Liver (tissue), 3 donors: Measurements from ENCODE around the gene NUDT16L1.

Experiments
- JUND ChIP-seq, 2 donors: IDR thresholded peaks; 2 replicates each; pipeline ENCODE4 v1.6.1; 2016; ENCODE audit warnings: antibody characterized with exemption in 2 of 2
- RAD21 ChIP-seq, 2 donors: IDR thresholded peaks; 2 replicates each; pipeline ENCODE4 v1.6.1; 2016; ENCODE audit warnings: antibody characterized with exemption in 2 of 2, mild to moderate bottlenecking in 2 of 2
- YY1 ChIP-seq: IDR thresholded peaks from 2 replicates; pipeline ENCODE4 v1.6.1; 2016; ENCODE audit warnings: antibody characterized with exemption, mild to moderate bottlenecking
- TF ChIP-seq, protein P1 (sequence below): fragments of 150-350 bp; IDR thresholded peaks from 2 replicates; pipeline ENCODE4 v1.5.1; 2017; ENCODE audit warnings: improper control_type of control experiment, low read depth, low read length; ENCODE audit not compliant: missing input control
- TF ChIP-seq, protein P2 (sequence below): IDR thresholded peaks from 2 replicates; pipeline ENCODE4 v1.6.1; 2016; ENCODE audit warnings: antibody characterized with exemption
- donor health status: healthy.
- donor health status: healthy.

DNA sequence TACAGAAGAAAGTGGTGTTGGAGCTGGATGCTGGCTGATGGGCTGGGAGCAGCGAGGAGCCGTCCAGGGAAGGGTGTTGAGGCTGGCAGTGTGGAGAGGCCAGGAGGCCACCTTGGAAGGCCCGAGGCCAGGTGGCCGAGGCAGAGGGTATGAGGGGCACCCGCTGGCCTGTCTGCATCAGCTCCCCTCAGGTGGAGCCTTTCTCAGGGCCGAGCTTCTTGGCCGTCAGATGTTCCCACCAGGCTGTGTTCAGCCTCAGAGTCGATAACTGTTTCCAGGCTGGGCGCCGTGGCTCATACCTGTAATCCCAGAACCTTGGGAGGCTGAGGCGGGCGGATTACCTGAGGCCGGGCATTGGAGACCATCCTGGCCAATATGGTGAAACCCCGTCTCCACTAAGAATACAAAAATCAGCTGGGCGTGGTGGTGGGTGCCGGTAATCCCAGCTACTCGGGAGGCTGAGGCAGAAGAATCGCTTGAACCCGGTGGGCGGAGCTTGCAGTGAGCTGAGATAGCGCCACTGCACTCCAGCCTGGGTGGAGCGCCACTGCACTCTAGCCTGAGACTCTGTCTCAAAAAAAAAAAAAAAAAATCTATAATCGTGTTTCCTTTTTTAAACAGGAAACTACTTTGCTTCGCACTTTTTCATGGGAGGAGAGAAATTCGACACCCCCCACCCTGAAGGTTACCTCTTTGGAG is 43.5 kb upstream of the NUDT16L1 start:
- TF ChIP-seq, protein P1, sequence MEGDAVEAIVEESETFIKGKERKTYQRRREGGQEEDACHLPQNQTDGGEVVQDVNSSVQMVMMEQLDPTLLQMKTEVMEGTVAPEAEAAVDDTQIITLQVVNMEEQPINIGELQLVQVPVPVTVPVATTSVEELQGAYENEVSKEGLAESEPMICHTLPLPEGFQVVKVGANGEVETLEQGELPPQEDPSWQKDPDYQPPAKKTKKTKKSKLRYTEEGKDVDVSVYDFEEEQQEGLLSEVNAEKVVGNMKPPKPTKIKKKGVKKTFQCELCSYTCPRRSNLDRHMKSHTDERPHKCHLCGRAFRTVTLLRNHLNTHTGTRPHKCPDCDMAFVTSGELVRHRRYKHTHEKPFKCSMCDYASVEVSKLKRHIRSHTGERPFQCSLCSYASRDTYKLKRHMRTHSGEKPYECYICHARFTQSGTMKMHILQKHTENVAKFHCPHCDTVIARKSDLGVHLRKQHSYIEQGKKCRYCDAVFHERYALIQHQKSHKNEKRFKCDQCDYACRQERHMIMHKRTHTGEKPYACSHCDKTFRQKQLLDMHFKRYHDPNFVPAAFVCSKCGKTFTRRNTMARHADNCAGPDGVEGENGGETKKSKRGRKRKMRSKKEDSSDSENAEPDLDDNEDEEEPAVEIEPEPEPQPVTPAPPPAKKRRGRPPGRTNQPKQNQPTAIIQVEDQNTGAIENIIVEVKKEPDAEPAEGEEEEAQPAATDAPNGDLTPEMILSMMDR: no peak
- TF ChIP-seq RAD21 (IDR thresholded peaks at IDR 0.05): no peak
- no peak for TF ChIP-seq YY1
- TF ChIP-seq, protein P2, sequence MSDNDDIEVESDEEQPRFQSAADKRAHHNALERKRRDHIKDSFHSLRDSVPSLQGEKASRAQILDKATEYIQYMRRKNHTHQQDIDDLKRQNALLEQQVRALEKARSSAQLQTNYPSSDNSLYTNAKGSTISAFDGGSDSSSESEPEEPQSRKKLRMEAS: no peak
- no peak for TF ChIP-seq JUND (IDR thresholded peaks at IDR 0.05)
